ENCODE results near the gene THNSL1.

- TF ChIP-seq CTCF (IDR thresholded peaks at IDR 0.05; ENCODE audit: low read depth, low read length, poor library complexity, severe bottlenecking) (no peak), EZH2phosphoT487 (IDR thresholded peaks at IDR 0.05; ENCODE audit: borderline replicate concordance, low read length) (no peak)
These were observed 20.0 kb downstream of the THNSL1 start for GRCh38 chr10:25036381-25036780.

Measured in DOHH2 (cell line).